Stimulated activated CD8-positive, alpha-beta memory T cell treated with anti-CD3 and anti-CD28 coated beads, Interleukin-7, amount 100 ng/mL, for 4 hours (primary cell): ENCODE measurements around the gene GADL1.

ENCODE experiments used
- DNase-seq, 2 donors: peaks; one replicate each; pipeline ENCODE4 v3.0.0-alpha.2; 2020; ENCODE audit warnings: low read depth in 2 of 2

Gene GADL1

DNA sequence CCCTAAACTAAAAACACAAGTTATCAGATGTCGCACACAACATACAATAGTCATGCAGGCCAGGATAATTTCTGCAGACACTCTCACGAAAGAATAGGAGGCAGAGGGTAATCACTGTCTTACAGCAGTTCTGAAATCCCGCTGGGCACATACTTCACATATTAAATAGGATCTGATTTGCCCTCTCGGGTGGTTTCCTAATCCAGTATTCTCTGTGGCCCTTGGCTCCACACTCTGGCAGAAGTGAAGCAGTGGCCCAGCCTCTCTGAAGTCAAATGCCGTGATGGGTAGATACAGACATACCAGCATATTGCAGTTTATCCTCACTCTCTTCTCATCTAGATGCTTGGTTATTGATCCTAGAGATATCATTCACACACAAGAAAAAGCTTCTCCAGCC, 19.0 kb downstream of the GADL1 start:
- no peak for DNase-seq

- no peak for DNase-seq
Observed at GRCh38 chr3:30873671-30874070, 20.8 kb downstream of the GADL1 start.

DNA sequence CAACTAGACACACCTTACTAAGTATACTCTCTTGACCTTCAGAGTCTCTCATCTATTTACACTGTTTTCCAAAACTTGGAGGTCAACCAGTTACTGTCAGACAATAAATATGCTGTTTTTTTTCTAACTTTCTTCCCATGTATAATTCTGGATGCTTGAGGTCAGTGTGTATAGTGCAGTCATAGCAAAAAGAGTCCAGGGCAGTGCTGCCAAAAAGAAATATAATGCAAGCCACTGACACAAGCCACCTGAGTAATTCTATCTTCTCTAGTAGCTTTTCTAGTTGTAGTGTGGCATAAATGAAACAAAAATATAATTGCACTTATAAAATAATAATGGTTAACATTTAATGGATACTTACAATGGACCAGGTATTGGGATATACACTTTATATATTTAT, 21.6 kb downstream of the GADL1 start:
- no peak for DNase-seq

DNA sequence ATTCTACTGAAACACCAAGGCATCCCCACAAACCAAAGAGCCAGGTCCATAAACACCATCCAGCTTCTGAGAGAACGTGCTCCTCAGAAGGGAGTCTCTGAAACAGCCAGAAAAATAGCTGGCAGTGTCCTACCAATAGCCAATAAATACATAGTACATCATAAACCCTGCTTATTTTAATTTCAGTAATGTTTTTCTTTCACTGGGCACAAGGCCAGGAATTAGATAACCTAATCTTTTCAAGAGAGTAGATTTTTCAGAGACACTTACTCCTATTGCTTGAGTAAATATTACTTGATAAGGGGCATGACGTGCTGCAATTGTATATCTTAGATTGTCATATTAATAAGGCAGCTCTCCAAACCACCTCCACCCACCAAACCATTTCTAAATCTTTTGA, 22.7 kb downstream of the GADL1 start:
- DNase-seq = no peak

DNA sequence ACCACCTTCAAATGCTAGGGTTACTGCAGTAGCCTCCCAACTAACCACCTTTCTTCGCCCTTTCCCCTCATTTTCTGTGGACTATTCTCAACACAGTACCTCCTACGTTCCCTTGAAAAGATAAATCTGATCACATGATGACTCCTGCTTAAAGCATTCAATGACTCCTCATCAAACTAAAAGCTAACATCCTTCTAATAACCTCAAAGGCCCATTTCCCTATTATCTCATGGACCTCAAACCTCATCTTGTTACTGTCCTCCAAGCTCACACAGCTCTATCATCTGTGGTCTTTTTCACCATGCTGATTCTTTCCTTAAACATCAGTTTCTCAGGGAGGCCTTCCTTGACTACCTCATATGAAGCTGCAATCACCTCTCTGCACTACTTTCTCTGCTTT, 29.6 kb downstream of the GADL1 start:
- no peak for DNase-seq

DNA sequence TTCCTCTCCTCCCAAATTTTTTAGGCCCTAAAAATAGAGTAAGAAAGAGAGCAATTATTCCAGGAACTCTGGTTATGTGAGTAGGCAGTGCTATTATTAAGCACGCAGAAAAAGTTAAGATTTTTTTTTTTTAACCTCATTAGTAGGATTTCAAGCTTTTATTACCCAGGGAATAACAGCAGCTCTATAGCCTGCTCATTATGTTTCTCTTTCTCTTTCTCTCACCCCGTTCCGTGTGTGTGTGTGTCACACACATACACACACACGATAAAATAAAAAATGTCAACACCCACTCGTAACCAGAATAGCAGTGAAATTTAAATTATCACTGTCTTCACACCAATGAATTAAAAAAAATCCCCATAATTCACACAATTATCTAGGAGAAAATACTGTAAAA, 30.3 kb downstream of the GADL1 start:
- DNase-seq = no peak

DNA sequence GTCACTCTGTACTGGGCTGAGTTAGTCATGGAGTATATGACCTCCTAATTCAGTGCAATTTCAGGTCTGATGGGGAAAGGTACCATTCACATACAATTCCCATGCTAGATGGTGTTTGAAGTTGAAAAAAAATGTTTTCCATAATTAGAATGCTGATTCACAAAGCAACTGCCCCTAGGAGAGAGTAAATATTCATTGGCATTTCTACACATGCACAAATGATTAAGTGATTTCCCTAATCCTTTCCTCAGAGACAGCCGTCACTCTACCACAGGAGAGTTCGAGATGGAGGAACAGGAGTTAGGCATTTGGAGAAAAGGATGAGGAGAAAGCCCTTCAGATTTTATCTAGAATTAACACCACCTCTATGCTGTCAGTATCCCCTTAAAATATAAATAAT, 32.5 kb downstream of the GADL1 start:
- no peak for DNase-seq

- DNase-seq = no peak
Observed at GRCh38 chr3:30858894-30859389, 35.5 kb downstream of the GADL1 start.

DNA sequence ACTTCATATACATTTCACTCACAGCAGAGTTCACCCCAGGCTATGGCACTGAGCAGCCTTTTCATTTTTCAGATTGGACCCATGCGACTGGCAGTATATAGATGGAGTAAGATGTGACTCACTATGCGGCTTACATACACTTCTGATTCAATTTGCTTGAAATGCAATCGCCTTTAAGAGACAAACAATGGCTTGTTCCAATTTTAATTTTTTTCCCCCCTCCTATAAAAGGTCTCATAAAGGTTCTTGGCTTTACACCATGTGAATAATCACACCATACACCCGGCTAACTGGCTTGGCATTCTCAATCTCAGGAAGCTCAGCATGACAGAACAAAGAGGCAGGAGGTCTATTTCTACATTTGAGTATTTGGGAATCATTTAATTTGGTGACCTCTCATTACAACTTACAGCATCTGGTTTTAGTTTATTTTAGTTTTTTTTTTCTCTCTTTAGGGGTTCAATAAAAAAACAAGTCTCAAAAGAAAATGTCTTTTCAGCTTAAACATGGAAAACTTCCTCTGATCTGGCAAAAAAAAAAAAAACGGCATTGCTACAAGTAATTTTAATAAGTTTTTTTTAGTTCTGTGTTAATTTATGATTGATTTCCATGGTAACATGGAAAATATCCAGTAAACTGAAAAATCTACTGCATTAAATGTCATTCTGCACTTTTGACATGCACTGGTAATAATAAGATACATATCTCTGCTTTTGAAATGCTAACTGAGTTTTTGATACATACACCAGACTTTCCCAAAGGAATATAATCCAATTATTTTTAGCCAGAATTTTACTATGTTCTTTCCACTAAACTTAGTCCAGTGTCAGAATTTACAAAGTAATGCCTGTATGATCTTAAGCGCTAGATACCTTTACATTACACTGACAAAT, 38.8 kb downstream of the GADL1 start:
- no peak for DNase-seq

- DNase-seq = no peak
Observed at GRCh38 chr3:30852833-30853232, 41.6 kb downstream of the GADL1 start.

- DNase-seq = no peak
Observed at GRCh38 chr3:30848087-30848779, 46.2 kb downstream of the GADL1 start.

- no peak for DNase-seq
Observed at GRCh38 chr3:30847592-30847991, 46.9 kb downstream of the GADL1 start.

- DNase-seq = no peak
Observed at GRCh38 chr3:30845606-30846005, 48.9 kb downstream of the GADL1 start.

- DNase-seq = no peak
Observed at GRCh38 chr3:30843877-30844276, 50.6 kb downstream of the GADL1 start.

DNA sequence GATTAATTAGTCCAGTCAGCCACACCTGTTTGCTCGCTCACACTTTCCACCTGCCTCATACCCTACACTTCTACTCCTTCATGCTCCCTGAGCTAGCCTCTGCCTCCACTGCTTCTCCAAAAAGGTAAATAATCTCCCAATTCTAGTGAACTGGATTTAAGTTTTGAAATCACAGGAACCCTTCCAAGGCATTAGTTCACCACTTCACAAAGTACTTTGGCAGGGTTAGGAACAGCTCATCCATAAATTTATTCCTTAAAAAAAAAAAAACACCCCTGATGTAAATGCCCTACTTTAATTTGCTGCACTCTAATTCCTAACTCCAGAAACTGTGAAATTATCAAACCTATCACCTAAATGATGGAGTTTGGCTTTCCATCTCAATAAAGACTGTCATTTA, 58.3 kb downstream of the GADL1 start:
- DNase-seq = no peak

- DNase-seq = no peak
Observed at GRCh38 chr3:30835667-30836066, 58.8 kb downstream of the GADL1 start.

DNA sequence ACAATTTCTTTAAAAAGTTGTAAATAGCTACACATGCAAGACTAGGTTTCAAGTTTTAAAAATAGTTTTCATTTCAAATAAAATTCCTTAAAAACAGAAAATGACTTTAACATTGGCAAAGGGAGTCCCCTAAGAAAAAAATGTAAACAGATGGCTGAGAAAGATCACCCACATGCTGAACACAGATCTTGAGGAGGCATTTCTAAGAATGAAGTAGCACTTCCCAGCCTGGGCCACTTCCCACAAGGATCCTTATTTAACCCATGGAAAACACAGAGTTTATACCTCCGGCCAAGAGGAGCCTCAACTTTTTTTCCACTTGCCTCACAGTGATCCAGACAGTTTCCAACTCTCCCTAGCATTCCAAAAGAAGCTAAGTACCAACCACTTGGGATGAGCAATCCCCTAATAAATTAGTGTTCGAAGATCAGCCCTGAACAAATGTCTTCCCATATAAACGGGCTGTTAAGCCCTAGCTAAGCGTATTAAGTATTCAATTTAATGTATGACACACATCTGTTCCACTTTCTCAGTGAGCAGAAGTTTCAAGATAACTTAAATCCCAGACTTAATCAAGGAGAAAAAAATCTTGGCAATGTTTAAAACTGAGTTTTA, 61.4 kb downstream of the GADL1 start:
- DNase-seq = no peak

DNA sequence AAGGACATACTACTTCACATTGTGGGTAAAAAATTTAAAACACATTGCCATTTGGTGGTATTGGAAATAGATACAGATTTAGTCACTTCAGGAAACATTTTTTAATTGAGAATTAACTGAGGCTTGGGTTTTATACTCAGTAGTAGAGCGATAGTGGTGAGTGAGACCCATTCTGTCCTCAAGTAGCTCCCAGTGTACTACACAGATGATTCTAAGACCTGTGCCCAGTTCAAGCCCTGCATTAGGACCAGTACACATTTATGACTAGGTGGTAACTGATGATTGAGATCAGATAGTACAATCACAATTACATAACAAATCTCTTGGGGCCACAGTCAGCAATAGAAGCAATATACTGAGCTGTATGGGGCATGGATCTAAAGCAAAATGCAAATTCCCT, 67.4 kb downstream of the GADL1 start:
- no peak for DNase-seq

- DNase-seq = no peak
Observed at GRCh38 chr3:30826531-30826942, 67.9 kb downstream of the GADL1 start.

- no peak for DNase-seq
Observed at GRCh38 chr3:30819067-30819798, 75.2 kb downstream of the GADL1 start.

GRCh38 chr3:30813734-30814133, 80.7 kb downstream of the GADL1 start:
- no peak for DNase-seq
